PC-3 (cell line): ENCODE data around the gene SYK. TPM values are rescaled to one million over a fixed set of nuclear protein-coding genes. Genes with fewer than 3 reads are reported as not detected.
A peak's percentile ranks its signal among the peaks of the same experiment; 100 is the strongest.

ENCODE experiments used
- ATAC-seq: fragments of 200-7000 bp; cut with Tn5 transposase; 2 replicates; pipeline ENCODE4 v1.9.1; 2020; ENCODE audit warnings: mild to moderate bottlenecking, moderate library complexity
- BruUV-seq: library from RNA; stranded (reverse); fragments of 400-500 nt; replicated peaks from 2 replicates; lab custom pipeline; 2021; lab: Mats Ljungman, UMichigan
- CTCF ChIA-PET: fragments of 300-600 bp; sonication (Branson Sonifier 250); formaldehyde crosslinking; loops from one replicate; lab custom pipeline; 2022; ENCODE audit warnings: antibody characterized with exemption; lab: Charles Lee
- POLR2A ChIA-PET: fragments of 300-600 bp; sonication (Branson Sonifier 250); formaldehyde crosslinking; loops from one replicate; lab custom pipeline; 2022; ENCODE audit warnings: antibody characterized with exemption; ENCODE audit not compliant: unreplicated experiment; lab: Charles Lee
- DNase-seq: peaks from one replicate; pipeline ENCODE4 v3.0.0-alpha.2; 2015
- H2AFZ ChIP-seq: fragments of 300-600 bp; sonication (generic); 2 replicates; pipeline ENCODE4 v1.6.0; 2016; ENCODE audit warnings: antibody characterized with exemption, low read length
- H3F3A ChIP-seq: fragments of 300-600 bp; sonication (generic); one replicate; pipeline ENCODE4 v1.6.0; 2017; ENCODE audit warnings: antibody characterized with exemption, low read length, control low read depth, mild to moderate bottlenecking; ENCODE audit not compliant: unreplicated experiment
- H3K27ac ChIP-seq: fragments of 300-600 bp; sonication (generic); 2 replicates; pipeline ENCODE4 v1.5.1; 2016; ENCODE audit warnings: mild to moderate bottlenecking, low read length
- H3K27me3 ChIP-seq: fragments of 300-600 bp; sonication (generic); 2 replicates; pipeline ENCODE4 v1.6.1; 2016; ENCODE audit warnings: low read length, mixed read lengths
- H3K36me3 ChIP-seq: fragments of 300-600 bp; sonication (generic); 2 replicates; pipeline ENCODE4 v1.6.1; 2016; ENCODE audit warnings: low read depth, mixed run types, low read length, mixed read lengths
- H3K4me1 ChIP-seq: fragments of 300-600 bp; sonication (generic); 2 replicates; pipeline ENCODE4 v1.5.1; 2016; ENCODE audit warnings: low read length; ENCODE audit not compliant: insufficient read depth
- H3K4me2 ChIP-seq: fragments of 300-600 bp; sonication (generic); 2 replicates; pipeline ENCODE4 v1.6.0; 2016; ENCODE audit warnings: low read length
- H3K4me3 ChIP-seq: fragments of 300-600 bp; sonication (generic); 2 replicates; pipeline ENCODE4 v1.5.1; 2016; ENCODE audit warnings: mild to moderate bottlenecking, low read length, mixed read lengths
- H3K79me2 ChIP-seq: fragments of 300-600 bp; sonication (generic); 2 replicates; pipeline ENCODE4 v1.6.1; 2017; ENCODE audit warnings: low read length, mixed read lengths
- H3K9ac ChIP-seq: fragments of 300-600 bp; sonication (generic); 2 replicates; pipeline ENCODE4 v1.6.0; 2016; ENCODE audit warnings: mild to moderate bottlenecking, low read length
- H3K9me2 ChIP-seq: fragments of 300-600 bp; sonication (generic); replicated peaks from 2 replicates; pipeline ENCODE4 v1.6.1; 2016; ENCODE audit warnings: mixed run types, low read length, mixed read lengths
- H3K9me3 ChIP-seq: fragments of 300-600 bp; sonication (generic); 2 replicates; pipeline ENCODE4 v1.6.1; 2016; ENCODE audit warnings: low read length, mixed read lengths
- H4K20me1 ChIP-seq: fragments of 300-600 bp; sonication (generic); 2 replicates; pipeline ENCODE4 v1.6.1; 2016; ENCODE audit warnings: low read length, mixed read lengths
- EZH2 ChIP-seq: fragments of 300-600 bp; sonication (generic); IDR thresholded peaks from one replicate; pipeline ENCODE4 v1.6.1; 2017; ENCODE audit warnings: antibody characterized with exemption, mild to moderate bottlenecking, low read length; ENCODE audit not compliant: unreplicated experiment
- EZH2phosphoT487 ChIP-seq: fragments of 300-600 bp; sonication (generic); IDR thresholded peaks from 2 replicates; pipeline ENCODE4 v1.6.1; 2018; ENCODE audit warnings: mild to moderate bottlenecking, antibody characterized with exemption, low read length, borderline replicate concordance
- intact Hi-C: fragments of 100-400 bp; cut with micrococcal nuclease; formaldehyde crosslinking; loops from 2 replicates; pipeline ENCODE4 v1.9.0; 2023
- total RNA-seq: library from RNA; depleted of rRNA; stranded (reverse); fragments of >200 nt; gene quantifications from 2 replicates; pipeline ENCODE4 v1.2.3, GENCODE V29; 2014
- TF ChIP-seq, protein P1 (sequence below): fragments of 300-600 bp; sonication (generic); conservative IDR thresholded peaks from 2 replicates; pipeline ENCODE4 v1.5.1; 2017; ENCODE audit warnings: antibody characterized with exemption, low read depth, mild to moderate bottlenecking, low read length

SYK gene
- total RNA-seq, 1 experiment from 2014 or later, result 12.9 TPM

DNA sequence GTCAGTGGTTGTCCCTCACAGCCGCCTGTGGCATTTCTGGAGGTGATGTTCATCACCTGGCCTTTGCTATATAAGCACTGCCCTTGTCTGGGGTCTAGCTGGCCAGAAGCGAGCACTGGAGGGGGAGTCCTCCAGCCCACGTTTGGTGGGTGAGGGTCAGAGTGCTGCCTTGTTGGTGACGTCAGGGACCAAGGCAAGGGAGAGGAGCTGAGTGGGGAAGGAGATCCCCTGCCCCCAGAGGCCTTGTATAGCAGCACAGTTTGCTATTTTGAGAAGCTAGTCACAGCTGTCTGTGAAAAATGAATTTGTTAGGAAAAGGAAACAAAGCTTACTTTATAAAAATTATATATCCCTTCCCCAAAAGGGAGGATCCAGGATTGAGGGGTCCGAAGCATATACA lies 49.8 kb downstream of the SYK start:
- CTCF ChIA-PET, result no interaction called here
- H3K4me3 ChIP-seq, result no peak overlapping the region
- no peaks in the 10 kb centered on the region for H3K36me3 ChIP-seq

DNA sequence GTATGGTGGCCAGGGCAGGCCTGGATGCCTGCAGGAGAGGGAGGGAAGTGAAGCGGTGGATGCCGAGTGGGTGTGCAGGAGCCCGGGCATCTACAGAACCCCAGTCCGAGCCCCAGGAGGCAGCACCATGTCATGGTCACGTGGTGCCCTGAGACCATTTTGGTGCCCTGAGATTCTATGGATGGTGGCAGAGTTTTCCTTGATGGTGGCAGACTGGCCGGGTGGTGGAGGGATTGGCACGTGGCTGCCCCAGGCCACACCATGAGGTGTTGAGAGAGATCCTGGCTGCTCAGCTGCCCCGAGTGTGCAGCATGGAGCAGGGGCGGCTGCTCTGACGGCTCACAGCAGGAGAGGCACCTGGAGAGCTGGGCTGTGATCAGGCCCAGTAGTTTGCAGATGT lies 52.3 kb downstream of the SYK start:
- POLR2A ChIA-PET, result no interaction called here
- no peak for ATAC-seq
- no peaks in the 10 kb centered on the region for H3K36me3 ChIP-seq

More for the DNA sequence above, 49.8 kb downstream of the SYK start:
- Histone ChIP-seq H3K4me1 (peaks cover 25% of the 10 kb centered on the region), H2AFZ (no peak overlapping the region), H3K4me2 (no peak overlapping the region), H3K27me3 (no peaks in the 10 kb centered on the region), H3K79me2 (no peaks in the 10 kb centered on the region), H3K9me3 (no peaks in the 10 kb centered on the region), H3F3A (no peaks in the 10 kb centered on the region), H4K20me1 (no peaks in the 10 kb centered on the region), H3K27ac (no peak overlapping the region), H3K9ac (no peak overlapping the region), H3K9me2 (no peaks in the 10 kb centered on the region)
- TF ChIP-seq, protein P1, sequence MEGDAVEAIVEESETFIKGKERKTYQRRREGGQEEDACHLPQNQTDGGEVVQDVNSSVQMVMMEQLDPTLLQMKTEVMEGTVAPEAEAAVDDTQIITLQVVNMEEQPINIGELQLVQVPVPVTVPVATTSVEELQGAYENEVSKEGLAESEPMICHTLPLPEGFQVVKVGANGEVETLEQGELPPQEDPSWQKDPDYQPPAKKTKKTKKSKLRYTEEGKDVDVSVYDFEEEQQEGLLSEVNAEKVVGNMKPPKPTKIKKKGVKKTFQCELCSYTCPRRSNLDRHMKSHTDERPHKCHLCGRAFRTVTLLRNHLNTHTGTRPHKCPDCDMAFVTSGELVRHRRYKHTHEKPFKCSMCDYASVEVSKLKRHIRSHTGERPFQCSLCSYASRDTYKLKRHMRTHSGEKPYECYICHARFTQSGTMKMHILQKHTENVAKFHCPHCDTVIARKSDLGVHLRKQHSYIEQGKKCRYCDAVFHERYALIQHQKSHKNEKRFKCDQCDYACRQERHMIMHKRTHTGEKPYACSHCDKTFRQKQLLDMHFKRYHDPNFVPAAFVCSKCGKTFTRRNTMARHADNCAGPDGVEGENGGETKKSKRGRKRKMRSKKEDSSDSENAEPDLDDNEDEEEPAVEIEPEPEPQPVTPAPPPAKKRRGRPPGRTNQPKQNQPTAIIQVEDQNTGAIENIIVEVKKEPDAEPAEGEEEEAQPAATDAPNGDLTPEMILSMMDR, result no peak
- TF ChIP-seq EZH2, result no peak
- no peak for TF ChIP-seq EZH2phosphoT487
- POLR2A ChIA-PET, result no interaction called here
- intact Hi-C loops, result no loop called here
- DNase-seq (no peak), ATAC-seq (no peak)
- no TSS peak for BruUV-seq

DNA sequence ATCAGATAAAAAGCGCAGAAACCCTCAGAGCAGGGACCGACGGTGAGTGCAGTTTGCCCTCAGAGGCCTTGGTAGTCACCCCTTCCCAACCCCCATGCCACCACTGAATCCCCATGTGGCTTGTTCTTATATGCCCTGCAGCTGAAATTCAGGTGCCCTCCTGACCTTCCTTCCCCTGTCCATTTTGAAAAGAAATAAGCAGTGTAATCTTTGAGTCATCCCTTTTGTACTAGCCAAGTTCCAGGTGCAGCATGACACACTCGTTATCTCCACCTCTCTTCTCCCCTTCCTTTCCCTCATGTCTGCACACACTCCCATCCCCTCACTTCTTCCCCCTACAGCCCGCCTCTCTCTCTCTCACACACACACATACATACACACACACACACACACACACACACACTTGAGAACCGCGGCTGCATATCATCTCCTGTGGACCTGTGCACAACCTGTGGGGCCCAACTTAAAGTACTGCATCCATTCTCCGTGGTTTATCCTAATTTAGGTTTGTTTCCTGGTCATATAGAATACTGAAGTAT lies 53.1 kb downstream of the SYK start:
- Histone ChIP-seq H4K20me1 (no peaks in the 10 kb centered on the region), H3K4me1 (peaks cover 25% of the 10 kb centered on the region), H3K9ac (no peak overlapping the region), H3K27me3 (no peaks in the 10 kb centered on the region), H3K36me3 (no peaks in the 10 kb centered on the region), H2AFZ (no peak overlapping the region), H3K79me2 (no peaks in the 10 kb centered on the region), H3K9me2 (no peaks in the 10 kb centered on the region), H3K4me3 (no peak overlapping the region), H3F3A (no peaks in the 10 kb centered on the region), H3K9me3 (no peaks in the 10 kb centered on the region), H3K4me2 (peak overlapping the region; percentile 56), H3K27ac (no peak overlapping the region; the same call in 1 of the 2 replicates)
- POLR2A ChIA-PET, result no interaction called here
- TF ChIP-seq EZH2phosphoT487 (no peak), EZH2 (no peak)
- TF ChIP-seq, protein P1, result no peak
- CTCF ChIA-PET, result no interaction called here
- DNase-seq (peak; percentile 54), ATAC-seq (peak; percentile 76)
- intact Hi-C loops, result no loop called here
- BruUV-seq, result no TSS peak

More for the DNA sequence above, 52.3 kb downstream of the SYK start:
- Histone ChIP-seq H3K9me3 (no peaks in the 10 kb centered on the region), H3K4me2 (peak overlapping the region; percentile 56), H3F3A (no peaks in the 10 kb centered on the region), H2AFZ (no peak overlapping the region), H3K79me2 (no peaks in the 10 kb centered on the region), H3K9ac (no peak overlapping the region), H3K4me3 (no peak overlapping the region), H3K9me2 (no peaks in the 10 kb centered on the region), H3K4me1 (peaks cover 25% of the 10 kb centered on the region), H3K27ac (no peak overlapping the region), H3K27me3 (no peaks in the 10 kb centered on the region), H4K20me1 (no peaks in the 10 kb centered on the region)
- no TSS peak for BruUV-seq
- CTCF ChIA-PET, result no interaction called here
- no peak for DNase-seq
- intact Hi-C loops, result no loop called here
- TF ChIP-seq EZH2 (no peak), EZH2phosphoT487 (no peak)
- TF ChIP-seq, protein P1, result no peak
